GM12874 (cell line): ENCODE measurements around the gene CELSR1.

Source experiments
- CTCF ChIP-seq: IDR thresholded peaks from 2 replicates; pipeline ENCODE4 v1.5.1; 2011; ENCODE audit warnings: low read depth, mild to moderate bottlenecking, control low read depth, low read length, moderate library complexity; ENCODE audit not compliant: insufficient read depth

CELSR1 gene

DNA sequence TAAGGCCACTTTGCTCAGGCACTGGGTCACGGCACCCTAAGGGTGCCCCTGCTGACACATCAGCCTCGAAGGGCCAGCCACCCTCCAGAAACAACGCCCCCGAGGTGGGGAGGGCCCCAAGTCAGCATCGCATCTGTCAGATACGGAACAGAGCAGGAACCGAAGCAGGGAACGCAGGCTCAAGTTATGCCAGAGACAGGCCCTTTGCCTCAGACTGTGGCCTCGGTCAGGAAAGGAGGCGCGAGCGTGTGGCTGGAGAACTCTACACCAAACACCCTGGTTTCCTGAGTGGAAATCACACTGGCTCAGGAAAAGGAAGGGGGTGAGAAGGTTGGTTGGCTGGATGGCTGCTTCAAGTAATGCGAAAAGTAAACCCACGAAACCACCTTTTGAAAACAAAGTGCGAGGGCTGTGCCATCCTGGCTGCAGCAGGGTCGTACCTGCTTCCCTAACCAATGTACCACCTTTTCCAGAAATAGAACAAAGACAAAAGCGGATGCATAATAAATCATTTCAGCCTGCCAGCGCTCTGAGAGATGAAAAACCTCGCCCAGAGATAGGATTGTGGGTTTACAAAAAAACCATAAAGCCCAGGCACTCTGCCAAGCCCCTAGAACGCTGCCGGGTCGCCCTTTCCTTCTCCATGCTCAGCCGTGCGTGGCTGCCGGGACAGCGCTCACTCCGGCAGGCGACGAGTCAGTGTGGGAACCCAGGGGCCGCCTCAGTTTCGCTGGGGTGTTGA lies 163.3 kb downstream of the CELSR1 start:
- TF ChIP-seq CTCF, result no peak

DNA sequence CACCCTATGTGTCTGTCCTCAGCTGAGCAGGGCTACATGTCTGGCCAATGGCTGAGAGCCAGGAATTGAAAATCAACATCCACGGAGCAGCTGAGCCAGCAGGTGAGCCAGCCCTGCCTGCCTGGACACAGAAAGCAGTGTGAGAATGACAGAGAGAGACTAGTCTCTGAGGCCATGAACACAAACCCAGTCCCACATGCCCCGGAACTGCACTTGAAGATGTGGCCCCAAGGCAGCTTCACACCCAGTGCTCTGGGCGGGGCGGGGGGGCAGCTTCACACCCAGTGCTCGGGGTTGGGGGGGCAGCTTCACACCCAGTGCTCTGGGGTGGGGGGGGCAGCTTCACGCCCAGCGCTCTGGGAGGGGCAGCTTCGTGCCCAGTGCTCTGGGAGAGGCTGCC lies 164.3 kb downstream of the CELSR1 start:
- TF ChIP-seq CTCF, result no peak

DNA sequence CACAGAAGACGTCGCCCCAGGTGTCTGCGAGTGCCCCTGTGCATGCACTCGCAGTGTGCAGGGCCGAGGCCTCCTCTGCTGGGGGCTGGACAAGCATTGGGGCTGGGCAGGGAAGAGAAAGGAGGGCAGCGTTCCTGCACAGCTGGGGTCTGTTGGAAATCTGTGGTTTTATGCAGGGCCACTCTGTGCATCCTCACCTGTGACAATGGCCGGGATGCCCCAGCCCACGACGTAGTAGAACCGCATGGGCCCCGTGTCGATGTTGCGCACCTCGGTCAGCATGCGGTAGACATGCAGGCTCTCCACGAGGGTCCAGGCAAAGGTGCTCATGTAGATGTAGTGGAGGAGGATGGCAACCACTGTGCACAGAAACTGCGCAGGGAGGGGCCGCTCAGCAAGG lies 164.7 kb downstream of the CELSR1 start:
- TF ChIP-seq CTCF, result no peak

- no peak for TF ChIP-seq CTCF
These were observed 165.7 kb downstream of the CELSR1 start for GRCh38 chr22:46371623-46372226.

DNA sequence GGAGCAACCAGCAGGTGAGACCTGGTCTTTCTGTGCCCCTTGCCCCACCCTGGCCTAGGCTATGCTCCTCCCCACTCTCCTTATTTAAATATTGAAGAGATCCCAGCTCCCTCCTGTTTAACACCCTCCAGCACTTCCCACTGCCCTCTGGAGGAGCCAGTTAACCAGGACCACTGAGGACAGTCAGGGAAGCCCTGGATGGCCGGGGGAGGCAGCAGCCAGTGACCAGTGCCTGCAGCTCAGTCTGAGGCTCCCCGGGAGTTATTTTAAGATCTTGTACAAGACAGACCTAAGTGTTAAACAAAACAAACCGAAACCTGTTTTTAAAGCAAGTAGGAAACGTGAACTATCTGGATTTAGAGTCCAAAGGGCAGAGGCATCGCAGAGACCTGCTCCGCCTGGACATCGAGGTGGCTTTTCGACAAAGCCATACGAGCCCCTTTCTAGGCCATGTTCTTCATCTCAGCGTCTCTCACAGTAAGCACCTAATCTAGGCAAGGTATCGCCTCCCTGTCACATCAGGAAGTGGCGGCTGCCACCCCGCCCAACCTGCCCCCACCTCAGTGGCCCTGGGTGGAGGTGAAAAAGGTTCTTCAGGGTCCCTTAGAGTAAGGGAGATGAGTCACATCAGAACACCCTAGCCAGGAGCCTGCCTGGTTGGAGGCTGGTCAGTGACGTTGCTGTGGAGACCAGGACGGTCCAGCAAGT lies 166.7 kb downstream of the CELSR1 start:
- TF ChIP-seq CTCF, result no peak

- TF ChIP-seq CTCF, result no peak
These were observed 167.5 kb downstream of the CELSR1 start for GRCh38 chr22:46369716-46370583.
